HG03196 (cell line): ENCODE measurements around the gene IBTK.
"Not testable (repeated sequence)": the region's sequence is repeated elsewhere in the genome, so short reads cannot be mapped to it uniquely, and the experiment has no call there.

Experiments
- ATAC-seq: cut with Tn5 transposase; IDR thresholded peaks from one replicate; pipeline ENCODE4 v1.9.1; 2021; ENCODE audit not compliant: unreplicated experiment

IBTK gene, protein sequence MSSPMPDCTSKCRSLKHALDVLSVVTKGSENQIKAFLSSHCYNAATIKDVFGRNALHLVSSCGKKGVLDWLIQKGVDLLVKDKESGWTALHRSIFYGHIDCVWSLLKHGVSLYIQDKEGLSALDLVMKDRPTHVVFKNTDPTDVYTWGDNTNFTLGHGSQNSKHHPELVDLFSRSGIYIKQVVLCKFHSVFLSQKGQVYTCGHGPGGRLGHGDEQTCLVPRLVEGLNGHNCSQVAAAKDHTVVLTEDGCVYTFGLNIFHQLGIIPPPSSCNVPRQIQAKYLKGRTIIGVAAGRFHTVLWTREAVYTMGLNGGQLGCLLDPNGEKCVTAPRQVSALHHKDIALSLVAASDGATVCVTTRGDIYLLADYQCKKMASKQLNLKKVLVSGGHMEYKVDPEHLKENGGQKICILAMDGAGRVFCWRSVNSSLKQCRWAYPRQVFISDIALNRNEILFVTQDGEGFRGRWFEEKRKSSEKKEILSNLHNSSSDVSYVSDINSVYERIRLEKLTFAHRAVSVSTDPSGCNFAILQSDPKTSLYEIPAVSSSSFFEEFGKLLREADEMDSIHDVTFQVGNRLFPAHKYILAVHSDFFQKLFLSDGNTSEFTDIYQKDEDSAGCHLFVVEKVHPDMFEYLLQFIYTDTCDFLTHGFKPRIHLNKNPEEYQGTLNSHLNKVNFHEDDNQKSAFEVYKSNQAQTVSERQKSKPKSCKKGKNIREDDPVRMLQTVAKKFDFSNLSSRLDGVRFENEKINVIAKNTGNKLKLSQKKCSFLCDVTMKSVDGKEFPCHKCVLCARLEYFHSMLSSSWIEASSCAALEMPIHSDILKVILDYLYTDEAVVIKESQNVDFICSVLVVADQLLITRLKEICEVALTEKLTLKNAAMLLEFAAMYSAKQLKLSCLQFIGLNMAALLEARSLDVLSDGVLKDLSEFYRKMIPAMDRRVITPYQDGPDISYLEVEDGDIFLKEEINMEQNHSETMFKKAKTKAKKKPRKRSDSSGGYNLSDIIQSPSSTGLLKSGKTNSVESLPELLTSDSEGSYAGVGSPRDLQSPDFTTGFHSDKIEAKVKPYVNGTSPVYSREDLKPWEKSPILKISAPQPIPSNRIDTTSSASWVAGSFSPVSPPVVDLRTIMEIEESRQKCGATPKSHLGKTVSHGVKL (N-terminal part only)

DNA sequence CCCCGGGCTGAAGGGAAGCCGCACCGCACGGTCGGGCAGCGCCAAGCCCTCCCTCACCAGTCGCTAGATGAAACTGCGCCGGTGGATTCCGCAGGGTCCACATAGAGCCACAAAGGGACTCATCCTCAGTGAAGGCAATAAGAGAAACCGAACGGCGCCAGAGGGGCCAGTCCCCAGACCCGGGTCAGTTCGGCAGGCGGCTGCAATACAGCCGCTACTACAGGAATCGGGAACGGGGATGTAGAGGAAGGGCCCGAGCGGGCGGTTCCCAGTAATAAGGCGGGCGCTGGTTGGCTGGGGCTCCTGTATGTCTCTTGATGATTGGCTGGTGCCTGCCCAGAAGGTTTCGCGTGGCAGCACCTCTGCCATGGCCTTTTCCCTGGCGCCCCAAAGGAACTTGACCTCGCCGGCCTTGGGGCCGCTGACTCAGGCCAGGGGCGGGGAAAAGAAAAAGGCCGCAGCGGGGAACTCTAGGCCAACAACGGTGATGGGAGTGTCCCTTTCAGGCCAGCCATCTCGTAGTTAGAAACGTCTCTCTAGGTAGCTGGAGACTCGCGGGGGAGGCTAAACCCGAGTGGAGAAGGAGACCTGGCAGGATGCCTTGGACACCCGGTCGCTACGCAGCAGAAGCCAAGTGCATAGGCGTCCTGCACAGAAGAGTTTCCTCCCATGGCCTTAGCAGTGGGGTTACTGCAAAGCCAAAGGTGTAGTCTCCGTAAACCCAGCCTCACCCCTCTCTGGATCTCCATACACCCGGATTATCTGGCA, at the start of gene IBTK:
Gene IBTK (minus strand): TSS at position 240 of the 768 bp plus-strand sequence. CDS start 7,258 bp downstream, outside the sequence.
- ATAC-seq = peak; percentile 93

DNA sequence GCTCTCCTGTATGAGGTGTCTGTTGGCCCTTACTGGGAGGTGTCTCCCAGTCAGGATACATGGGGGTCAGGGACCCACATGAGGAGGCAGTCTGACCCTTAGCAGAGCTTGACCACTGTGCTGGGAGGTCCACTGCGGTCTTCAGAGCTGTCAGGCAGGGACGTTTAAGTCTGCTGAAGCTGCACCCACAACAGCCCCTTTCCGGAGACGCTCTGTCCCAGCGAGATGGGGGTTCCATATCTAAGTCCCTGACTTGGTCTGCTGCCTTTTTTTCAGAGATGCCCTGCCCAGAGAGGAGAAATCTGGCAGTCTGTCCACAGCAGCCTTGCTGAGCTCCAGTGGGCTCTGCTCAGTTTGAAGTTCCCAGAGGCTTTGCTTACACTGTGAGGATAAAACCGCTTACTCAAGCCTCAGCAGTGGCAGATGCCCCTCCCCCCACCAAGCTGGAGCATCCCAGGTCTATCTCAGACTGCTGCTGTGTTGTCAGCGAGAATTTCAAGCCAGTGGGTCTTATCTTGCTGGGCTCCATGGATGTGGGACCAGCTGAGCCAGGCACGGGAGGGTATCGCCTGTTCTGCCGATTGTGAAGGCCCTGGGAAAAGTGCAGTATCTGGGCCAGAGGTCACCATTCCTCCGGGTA, 36.3 kb upstream of the IBTK start:
- ATAC-seq = no peak

DNA sequence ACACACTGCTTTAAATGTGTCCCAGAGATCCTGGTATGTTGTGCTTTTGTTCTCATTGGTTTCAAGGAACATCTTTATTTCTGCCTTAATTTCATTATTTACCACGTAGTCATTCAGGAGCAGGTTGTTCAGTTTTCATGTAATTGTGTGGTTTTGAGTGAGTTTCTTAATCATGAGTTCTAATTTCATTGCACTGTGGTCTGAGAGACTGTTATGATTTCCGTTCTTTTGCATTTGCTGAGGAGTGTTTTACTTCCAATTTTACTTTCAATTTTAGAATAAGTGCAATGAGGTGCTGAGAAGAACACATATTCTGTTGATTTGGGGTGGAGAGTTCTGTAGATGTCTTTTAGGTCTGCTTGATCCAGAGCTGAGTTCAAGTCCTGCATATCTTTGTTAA, 34.0 kb upstream of the IBTK start:
- ATAC-seq = not testable (repeated sequence)

DNA sequence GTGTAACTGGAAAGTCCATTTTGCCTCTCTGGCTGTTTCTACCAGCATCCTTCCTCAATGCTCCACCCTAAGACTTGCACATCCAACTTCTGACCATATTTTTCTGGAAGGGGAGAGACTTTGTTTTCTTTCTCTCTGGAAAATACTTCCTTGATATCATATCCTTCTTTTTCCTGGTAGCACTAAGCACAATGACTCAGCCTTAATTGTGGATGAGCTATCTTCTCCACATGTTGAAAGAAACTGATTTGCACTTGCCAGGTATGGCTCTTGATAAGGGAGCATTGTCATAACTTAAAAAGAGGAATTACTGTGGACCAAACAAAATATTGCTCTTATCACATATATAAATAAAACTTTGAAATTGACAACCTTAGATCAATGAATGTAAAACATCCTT, 30.1 kb upstream of the IBTK start:
- no peak for ATAC-seq

DNA sequence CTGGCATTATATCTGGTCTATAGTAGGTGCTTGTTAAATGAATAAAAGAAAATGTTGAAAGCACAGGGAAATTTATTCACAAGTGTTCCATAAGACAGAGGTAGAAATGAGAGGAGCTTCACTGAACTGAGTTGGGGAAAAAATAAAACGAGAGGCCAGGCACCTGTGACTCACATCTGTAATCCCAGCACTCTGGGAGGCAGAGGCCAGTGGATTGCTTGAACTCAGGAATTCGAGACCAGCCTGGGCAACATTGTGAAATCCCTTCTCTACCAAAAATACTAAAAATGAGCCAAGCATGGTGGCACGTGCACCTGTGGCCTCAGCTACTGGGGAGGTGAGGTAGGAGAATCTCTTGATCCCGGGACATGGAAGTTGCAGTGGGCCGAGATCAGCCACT, 28.1 kb upstream of the IBTK start:
- no peak for ATAC-seq

DNA sequence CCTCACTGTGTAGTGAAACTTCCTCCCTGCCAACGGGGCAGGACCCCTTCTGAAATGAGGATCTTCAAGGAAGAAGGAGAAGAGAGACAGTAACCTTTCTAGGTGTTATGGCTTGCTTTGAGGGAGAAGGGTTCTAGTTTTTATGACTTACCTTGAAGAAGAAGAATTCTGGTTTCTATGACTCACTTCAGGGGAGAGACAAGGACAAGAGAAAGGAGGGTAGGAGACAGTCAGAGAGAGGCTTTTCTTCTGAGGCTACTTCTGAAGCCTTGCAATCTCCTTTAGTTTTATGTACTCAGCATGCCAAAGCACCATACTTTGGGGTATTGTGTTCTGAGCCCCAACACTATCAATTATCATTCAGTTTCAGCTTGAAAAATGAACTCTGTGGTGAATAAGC, 25.8 kb upstream of the IBTK start:
- no peak for ATAC-seq

DNA sequence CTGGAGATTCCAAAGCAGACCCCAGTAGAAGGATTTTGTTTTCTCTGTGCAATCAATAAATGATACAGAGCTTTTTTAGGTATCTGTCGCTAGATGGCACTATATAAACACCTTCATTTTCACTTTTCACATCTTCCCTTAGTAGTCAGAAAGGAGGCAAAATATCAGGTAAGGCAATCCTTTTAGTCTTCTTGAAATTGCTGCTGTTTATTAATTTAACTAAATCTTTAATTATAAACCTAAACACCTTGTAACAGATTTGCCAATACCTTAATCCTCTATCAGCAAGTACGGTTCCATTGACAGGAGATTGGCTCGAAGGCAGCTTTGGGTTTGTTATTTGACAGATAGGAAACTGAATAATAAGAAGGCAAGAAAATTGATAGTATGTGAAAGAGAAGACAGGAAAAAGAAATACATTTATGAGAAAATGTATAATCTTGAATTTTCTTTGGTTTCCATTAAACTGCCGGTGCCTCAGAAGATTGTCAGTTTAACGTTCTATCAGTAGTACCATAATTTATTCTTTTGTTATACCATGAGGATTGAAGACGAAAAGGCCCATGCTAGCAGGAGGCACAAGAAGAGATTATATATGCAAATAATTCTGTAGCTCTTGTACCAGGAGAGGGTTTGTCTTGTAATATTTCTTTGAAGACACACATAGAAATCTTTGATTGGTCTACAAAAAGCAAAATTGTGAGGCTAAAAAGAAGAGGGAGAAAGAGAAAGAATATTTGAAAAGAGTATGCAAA, 23.5 kb upstream of the IBTK start:
- no peak for ATAC-seq

DNA sequence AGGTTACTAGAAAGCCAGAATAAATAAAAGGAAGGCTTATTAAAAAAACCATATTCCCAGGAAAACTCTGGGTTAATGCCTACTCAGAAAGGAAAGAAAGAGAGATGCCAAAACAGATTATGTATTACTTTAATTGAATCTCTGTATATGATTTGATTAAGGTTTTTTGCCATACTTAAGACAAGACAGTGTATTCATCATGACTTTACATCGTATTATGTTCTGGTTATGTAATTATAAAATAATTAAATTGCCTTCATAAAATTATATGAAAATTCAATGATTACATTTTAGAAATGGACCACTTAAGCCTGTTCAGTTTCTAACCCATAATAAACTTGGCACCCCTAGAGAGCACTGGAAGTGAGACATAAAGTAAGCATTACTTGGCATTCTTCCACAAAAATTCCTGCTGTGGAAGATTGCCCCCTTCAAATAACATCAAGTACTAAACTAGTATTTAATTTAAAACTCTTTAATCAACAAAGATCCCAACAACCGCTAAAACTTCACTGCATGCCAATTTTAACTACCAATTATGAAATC, 20.8 kb upstream of the IBTK start:
- no peak for ATAC-seq

DNA sequence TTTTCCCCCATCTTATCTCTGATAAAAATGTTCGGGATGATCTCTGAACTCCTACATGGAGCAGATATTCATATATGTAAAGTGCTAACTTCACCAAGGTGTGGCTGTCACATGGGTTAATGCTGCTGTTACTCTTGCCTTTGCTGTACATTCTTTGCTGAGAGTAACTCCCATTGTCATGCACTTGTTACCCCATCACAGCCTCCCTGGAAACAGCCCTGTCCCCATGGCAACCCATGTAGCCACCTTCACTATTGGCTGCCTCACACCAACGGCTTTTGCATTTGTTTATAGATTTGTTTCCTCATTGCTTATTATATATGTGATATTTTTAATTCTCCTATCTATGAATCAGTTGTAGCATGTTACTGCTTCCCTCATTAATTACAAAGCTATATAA, 17.3 kb upstream of the IBTK start:
- no peak for ATAC-seq

DNA sequence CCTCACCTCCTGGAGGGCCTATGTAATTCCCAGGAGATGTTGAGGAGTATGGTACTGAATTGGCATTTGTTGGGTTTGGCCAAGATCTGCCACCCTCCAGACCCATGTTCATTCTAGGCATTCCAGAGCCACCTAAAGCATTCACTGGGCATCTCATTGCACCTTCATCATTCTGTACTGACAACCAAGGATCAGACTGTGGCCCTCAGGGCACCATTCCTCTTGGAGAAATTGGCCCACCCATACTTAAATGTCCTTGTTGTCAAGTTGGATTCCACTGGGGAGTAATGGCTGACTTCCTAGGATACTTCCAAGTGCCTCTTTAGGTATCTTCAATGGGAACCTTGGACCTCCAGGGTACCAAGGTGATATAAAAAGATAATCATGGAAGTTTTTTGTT, 16.8 kb upstream of the IBTK start:
- ATAC-seq = no peak

DNA sequence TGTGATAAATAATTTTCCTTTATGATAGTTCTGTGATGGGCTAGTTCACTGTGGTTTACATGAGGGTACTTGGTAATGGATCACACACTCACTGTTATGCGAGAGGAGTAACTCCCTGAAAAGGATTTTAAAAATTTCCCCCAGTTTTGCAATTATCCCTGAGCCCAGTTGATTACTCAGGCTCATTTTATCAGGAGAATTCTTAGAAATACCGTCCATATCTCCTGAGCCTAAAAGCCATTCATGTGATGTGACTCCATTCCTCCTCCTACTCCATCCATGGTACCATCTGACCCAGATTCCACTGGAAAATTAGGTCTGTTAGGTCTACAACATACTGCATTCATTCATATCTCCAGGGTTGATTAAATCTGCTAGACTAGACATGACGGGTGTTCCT, 16.4 kb upstream of the IBTK start:
- no peak for ATAC-seq

DNA sequence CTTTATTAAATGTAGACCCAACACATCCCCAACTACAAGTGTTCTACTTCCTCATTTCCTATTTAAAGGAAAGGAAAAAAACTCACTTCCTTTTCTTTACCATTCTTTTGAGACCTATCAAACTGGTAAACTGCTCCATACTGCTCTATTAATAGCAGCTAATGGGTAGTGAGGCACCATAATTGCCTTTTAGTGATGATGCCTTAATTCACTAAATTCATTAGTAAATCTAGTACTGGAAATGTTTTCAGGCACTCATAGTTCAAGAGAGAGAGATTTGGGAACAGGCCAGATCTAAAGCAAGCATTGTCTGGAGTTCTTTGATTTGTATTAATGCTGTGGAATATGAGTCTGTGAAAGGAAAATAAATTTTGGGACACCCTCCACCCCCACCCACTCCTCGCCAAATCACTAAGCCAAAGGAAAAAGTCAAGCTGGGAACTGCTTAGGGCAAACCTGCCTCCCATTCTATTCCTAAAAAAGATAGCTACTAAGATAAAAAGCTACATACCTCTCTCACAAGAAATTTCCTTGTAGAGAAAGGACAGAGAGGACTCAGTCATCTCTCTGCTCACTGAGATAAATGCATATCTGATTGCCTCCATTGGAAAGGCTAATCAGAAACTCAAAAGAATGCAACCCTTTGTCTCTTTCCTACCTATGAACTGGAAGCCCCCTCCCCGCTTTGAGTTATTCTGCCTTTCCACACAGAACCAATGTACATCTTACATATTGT, 13.6 kb upstream of the IBTK start:
- ATAC-seq = no peak

DNA sequence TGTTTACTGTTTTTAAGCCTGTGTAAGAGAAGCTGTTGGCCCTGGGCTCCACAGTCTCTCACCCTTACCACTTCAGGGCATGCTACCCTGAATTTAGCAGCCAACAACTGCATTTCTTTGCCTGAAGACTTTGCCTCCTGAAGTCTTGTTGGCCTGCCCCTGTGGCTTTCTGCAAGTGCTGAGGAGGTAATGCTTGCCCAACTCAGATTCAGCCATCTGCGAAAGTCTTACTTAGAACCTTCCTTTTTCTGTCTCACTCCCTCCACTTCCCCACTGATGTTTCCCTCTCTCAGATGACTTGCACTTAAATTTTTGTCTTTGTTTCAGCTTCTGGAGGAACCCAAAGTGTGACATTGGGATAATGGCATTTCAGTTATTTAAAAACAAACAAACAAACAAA, 11.8 kb upstream of the IBTK start:
- ATAC-seq = no peak

DNA sequence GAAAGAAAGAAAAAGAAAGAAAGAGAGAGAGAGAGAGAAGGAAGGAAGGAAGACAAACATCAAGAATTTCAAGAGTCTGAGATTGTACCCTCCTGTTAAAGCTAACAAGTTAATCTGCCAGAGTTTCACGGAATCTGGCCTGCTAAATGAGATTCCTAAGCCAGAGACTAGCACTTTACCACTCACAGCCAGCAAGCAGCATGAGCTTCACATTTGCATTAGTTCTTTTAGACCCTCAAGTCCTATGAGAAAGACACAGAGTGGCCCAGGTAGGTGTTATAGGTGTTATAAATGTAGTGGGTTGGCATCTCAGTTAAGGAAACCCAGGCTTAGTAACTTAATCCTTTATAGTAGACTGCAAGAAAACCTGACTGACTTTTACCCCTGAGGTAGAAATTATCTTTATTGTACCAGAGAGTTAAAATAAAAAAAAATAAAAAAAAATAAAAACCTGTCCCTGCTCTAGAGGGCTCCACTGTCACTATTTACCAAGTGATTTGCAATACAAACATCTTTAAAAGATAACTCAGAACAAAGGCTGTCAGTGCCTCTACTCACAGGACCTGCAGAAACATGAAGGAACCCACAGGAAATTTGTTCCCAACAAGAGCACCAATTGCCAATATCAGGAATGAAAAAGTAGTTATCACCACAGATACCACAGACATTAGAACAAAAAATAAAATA, 9.7 kb upstream of the IBTK start:
- no peak for ATAC-seq

DNA sequence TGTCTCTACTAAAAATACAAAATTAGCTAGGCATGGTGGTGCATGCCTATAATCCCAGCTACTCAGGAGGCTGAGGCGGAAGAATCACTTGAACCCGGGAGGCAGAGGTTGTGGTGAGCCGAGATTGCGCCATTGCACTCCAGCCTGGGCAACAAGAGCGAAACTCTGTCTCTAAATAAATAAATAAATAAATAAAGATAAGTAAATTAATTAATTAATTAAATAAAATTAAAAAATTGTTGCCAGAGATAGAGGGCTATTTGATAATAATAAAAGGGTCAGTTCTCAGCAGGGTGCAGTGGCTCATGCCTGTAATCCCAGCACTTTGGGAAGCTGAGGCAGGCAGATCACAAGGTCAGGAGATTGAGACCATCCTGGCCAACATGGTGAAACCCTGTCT, 7.2 kb upstream of the IBTK start:
- ATAC-seq = not testable (repeated sequence)

DNA sequence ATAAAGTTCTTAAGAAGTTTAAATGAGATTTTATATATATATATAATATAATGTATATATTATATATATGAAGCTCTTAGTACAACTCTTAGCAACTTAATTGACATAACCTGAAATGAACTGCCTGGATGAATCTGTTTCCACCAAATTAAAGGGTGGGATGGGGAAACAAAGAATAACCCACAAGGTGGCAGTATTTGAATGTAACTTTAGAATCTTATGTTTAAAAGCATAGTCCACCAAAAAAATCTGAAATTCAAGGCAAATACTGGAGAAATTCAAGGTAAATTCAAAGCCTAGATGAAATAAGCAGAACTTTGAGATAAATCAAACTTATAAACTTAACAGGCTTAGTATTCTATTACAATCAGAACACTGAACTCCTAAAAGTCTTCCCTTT, 4.4 kb upstream of the IBTK start:
- no peak for ATAC-seq

DNA sequence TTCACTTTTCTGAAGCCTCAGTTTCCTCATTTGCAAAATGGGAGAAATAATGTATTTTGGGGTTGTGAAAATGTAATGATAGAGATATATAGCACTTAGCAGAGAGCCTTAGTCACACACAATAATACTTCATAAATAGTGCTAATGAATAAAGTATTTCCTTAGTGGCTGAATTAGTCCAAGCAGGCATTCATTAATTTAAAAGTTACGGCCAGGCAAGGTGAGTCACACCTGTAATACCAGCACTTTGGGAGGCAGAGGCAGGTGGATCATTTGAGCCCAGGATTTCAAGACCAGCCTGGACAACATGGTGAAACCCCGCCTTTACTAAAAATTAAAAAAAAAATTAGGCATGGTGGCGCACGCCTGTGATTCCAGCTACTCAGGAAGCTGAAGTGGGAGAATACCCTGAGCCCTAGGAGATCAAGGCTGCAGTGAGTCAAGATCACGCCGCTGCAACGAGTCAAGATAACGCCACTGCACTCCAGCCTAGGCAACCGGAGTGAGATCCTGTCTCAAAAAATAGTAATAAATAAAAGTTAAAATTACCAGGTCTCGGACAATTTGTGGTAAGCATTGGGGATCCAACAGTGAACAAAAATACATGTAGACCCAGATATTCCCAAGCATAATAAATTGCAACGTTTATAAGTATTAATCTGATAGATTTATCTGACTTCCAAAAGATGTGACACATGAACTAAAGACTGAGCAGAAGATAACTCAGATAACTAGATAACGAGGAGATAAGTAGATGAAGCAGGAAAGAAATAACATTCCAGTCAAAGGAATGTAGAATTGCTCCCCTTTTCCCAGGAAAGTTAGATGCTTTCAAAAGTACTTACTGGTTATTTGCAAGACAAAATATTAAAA, 2.1 kb upstream of the IBTK start:
- no peak for ATAC-seq
